Karpas-422 (cell line): ENCODE results near the gene KERA. TPM values are rescaled to one million over a fixed set of nuclear protein-coding genes. Genes with fewer than 3 reads are reported as not detected.

ENCODE experiments used
- DNase-seq: peaks from one replicate; pipeline ENCODE4 v3.0.0-alpha.2; 2015
- H2AFZ ChIP-seq: fragments of 200-600 bp; sonication (generic); 2 replicates; pipeline ENCODE4 v1.6.1; 2014; ENCODE audit warnings: antibody characterized with exemption, low read length, mixed read lengths
- H3K27ac ChIP-seq: fragments of 200-600 bp; sonication (generic); 2 replicates; pipeline ENCODE4 v1.5.1; 2014; ENCODE audit warnings: mild to moderate bottlenecking, low read length, moderate library complexity
- H3K27me3 ChIP-seq: fragments of 200-600 bp; sonication (generic); 2 replicates; pipeline ENCODE4 v1.6.1; 2014; ENCODE audit warnings: low read length, mixed read lengths
- H3K36me3 ChIP-seq: fragments of 200-600 bp; sonication (generic); 2 replicates; pipeline ENCODE4 v1.6.1; 2014; ENCODE audit warnings: low read length, mixed read lengths; ENCODE audit not compliant: insufficient read depth
- H3K4me1 ChIP-seq: fragments of 200-600 bp; sonication (generic); 2 replicates; pipeline ENCODE4 v1.6.1; 2014; ENCODE audit warnings: mild to moderate bottlenecking, low read length, mixed read lengths
- H3K4me2 ChIP-seq: fragments of 200-600 bp; sonication (generic); 2 replicates; pipeline ENCODE4 v1.6.1; 2014; ENCODE audit warnings: low read length, low read depth, mild to moderate bottlenecking; ENCODE audit not compliant: poor library complexity, severe bottlenecking
- H3K4me3 ChIP-seq: fragments of 200-600 bp; sonication (generic); 2 replicates; pipeline ENCODE4 v1.5.1; 2014; ENCODE audit warnings: mild to moderate bottlenecking, antibody characterized with exemption, low read length, mixed read lengths
- H3K79me2 ChIP-seq: fragments of 200-600 bp; sonication (generic); 2 replicates; pipeline ENCODE4 v1.6.1; 2014; ENCODE audit warnings: mild to moderate bottlenecking, low read length, mixed read lengths
- H3K9ac ChIP-seq: fragments of 200-600 bp; sonication (generic); 2 replicates; pipeline ENCODE4 v1.6.0; 2014; ENCODE audit warnings: low read length
- H3K9me2 ChIP-seq: fragments of 200-600 bp; sonication (generic), shearing (Covaris generic); replicated peaks from 2 replicates; pipeline ENCODE4 v1.6.0; 2014; ENCODE audit warnings: mild to moderate bottlenecking, low read length, moderate library complexity; ENCODE audit not compliant: insufficient read depth
- H3K9me3 ChIP-seq: fragments of 300-700, 200-600 bp; sonication (generic); 2 replicates; pipeline ENCODE4 v1.6.1; 2014; ENCODE audit warnings: low read length, mixed read lengths
- H4K20me1 ChIP-seq: fragments of 200-600 bp; sonication (generic); 2 replicates; pipeline ENCODE4 v1.6.1; 2014; ENCODE audit warnings: mild to moderate bottlenecking, antibody characterized with exemption, low read length, low read depth; ENCODE audit not compliant: insufficient read depth
- total RNA-seq: library from RNA; depleted of rRNA; stranded (reverse); fragments of >200 nt; shearing (Covaris generic); gene quantifications from 2 replicates; pipeline ENCODE4 v1.2.3, GENCODE V29; 2014; ENCODE audit warnings: low replicate concordance

KERA gene
- total RNA-seq, 1 experiment from 2014 or later: not detected

GRCh38 chr12:91052026-91052425 is 5.8 kb downstream of the KERA start:
- DNase-seq: no peak
- Histone ChIP-seq H3K36me3 (no peaks in the 10 kb centered on the region), H2AFZ (no peak overlapping the region), H3K9me3 (no peaks in the 10 kb centered on the region), H3K9ac (no peak overlapping the region), H3K27ac (no peak overlapping the region), H3K4me1 (no peaks in the 10 kb centered on the region), H3K4me2 (no peak overlapping the region), H3K79me2 (no peaks in the 10 kb centered on the region), H3K27me3 (no peaks in the 10 kb centered on the region), H3K9me2 (no peaks in the 10 kb centered on the region), H3K4me3 (no peak overlapping the region), H4K20me1 (no peaks in the 10 kb centered on the region)

DNA sequence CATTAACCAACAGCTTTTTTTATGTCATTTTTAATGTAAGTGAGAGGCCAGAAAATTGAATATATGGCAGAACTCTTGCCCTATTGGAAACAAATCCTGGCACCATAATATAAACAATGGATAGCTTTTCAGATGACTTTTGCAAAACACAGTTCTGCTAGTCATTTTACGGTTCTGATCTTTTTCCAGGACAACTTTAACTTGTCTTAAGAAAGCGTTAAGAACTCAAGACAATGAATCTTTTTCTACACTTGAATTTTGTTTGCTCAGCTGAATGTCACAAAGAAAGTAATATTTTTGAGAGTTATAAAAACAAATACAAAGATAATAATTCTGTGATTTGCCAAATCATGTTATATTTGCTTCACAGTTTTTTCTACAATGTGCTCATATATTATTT is 13.2 kb downstream of the KERA start:
- H3K4me1 ChIP-seq: no peaks in the 10 kb centered on the region
- no peaks in the 10 kb centered on the region for H3K9me2 ChIP-seq
- H3K27ac ChIP-seq: no peak overlapping the region

GRCh38 chr12:91043408-91043807 is 14.4 kb downstream of the KERA start:
- DNase-seq: no peak
- Histone ChIP-seq H3K27ac (no peak overlapping the region), H2AFZ (no peak overlapping the region), H4K20me1 (no peaks in the 10 kb centered on the region), H3K9me2 (no peaks in the 10 kb centered on the region), H3K9ac (no peak overlapping the region), H3K27me3 (no peaks in the 10 kb centered on the region), H3K36me3 (no peaks in the 10 kb centered on the region), H3K4me1 (no peaks in the 10 kb centered on the region), H3K79me2 (no peaks in the 10 kb centered on the region), H3K9me3 (no peaks in the 10 kb centered on the region), H3K4me3 (no peak overlapping the region), H3K4me2 (no peak overlapping the region)

More for the DNA sequence above, 13.2 kb downstream of the KERA start:
- Histone ChIP-seq H3K79me2 (no peaks in the 10 kb centered on the region), H3K9me3 (no peaks in the 10 kb centered on the region), H3K27me3 (no peaks in the 10 kb centered on the region), H3K4me3 (no peak overlapping the region), H3K36me3 (no peaks in the 10 kb centered on the region), H3K4me2 (no peak overlapping the region), H3K9ac (no peak overlapping the region), H2AFZ (no peak overlapping the region), H4K20me1 (no peaks in the 10 kb centered on the region)
- DNase-seq: no peak

DNA sequence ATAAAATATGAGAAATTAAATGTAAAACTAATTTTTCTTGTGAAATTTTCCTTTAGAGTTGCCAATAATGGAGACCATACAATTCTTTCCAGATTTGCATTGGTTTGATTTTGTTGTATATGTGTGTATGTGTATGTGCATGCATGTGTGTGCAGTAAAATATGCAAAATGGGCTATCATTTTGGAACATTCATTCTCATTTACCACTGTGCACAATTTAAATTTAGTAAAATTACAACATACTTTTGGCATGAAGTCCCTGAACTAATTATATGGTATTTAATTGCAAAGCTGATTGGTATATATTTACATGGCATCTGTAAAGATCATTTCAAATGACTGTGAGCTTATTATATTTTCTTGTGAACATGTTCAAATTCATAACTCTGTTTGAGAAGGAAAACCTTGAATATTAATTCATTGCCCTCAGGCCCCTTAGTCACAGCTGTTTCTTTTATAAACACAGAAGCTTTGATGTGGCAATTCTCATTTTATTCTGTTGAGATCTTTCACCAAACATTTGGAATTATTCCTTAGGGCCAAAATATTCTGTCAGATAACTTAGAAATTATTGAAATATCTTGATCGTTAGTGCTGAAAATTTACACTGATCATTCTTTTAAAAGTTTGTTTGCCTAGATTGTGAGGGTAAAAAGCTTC is 17.6 kb downstream of the KERA start:
- Histone ChIP-seq H4K20me1 (no peaks in the 10 kb centered on the region), H3K4me1 (no peaks in the 10 kb centered on the region), H3K4me3 (no peak overlapping the region), H3K36me3 (no peaks in the 10 kb centered on the region), H3K9me3 (no peaks in the 10 kb centered on the region), H3K9ac (no peak overlapping the region), H2AFZ (no peak overlapping the region), H3K27ac (no peak overlapping the region), H3K79me2 (no peaks in the 10 kb centered on the region), H3K9me2 (no peaks in the 10 kb centered on the region), H3K4me2 (no peak overlapping the region), H3K27me3 (no peaks in the 10 kb centered on the region)
- no peak for DNase-seq

DNA sequence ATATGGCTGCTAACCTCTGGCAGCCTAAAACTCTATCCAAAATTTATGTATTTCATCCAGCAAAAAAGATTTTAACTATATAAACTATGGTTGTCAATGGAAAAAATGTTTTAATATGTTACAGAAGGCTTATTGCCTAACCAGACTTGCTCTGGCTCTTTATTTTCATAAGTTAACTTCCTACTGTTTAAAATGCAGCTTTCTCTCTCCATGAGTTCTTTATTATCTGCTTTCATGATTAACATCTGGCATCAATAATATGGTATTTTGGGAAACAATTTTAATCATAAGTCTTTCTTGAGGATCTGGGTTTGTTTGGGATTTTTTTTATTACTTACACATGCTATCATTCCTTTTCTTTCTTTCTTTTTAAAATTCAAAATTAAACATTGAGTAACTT is 20.5 kb downstream of the KERA start:
- Histone ChIP-seq H3K9me2 (no peaks in the 10 kb centered on the region), H3K9me3 (no peaks in the 10 kb centered on the region), H3K4me3 (no peak overlapping the region), H3K4me1 (no peaks in the 10 kb centered on the region), H4K20me1 (no peaks in the 10 kb centered on the region), H3K79me2 (no peaks in the 10 kb centered on the region), H3K27me3 (no peaks in the 10 kb centered on the region; the same call in 1 of the 2 replicates), H3K9ac (no peak overlapping the region), H2AFZ (no peak overlapping the region), H3K27ac (no peak overlapping the region), H3K4me2 (no peak overlapping the region), H3K36me3 (no peaks in the 10 kb centered on the region)
- no peak for DNase-seq

- Histone ChIP-seq H3K9ac (no peak overlapping the region), H3K4me1 (no peaks in the 10 kb centered on the region), H3K36me3 (no peaks in the 10 kb centered on the region), H4K20me1 (no peaks in the 10 kb centered on the region), H3K79me2 (no peaks in the 10 kb centered on the region), H3K4me2 (no peak overlapping the region), H3K9me3 (no peaks in the 10 kb centered on the region), H3K27ac (no peak overlapping the region), H3K27me3 (no peaks in the 10 kb centered on the region; the same call in 1 of the 2 replicates), H2AFZ (no peak overlapping the region), H3K4me3 (no peak overlapping the region), H3K9me2 (no peaks in the 10 kb centered on the region)
- no peak for DNase-seq
These were observed 24.6 kb downstream of the KERA start for GRCh38 chr12:91033251-91033650.

DNA sequence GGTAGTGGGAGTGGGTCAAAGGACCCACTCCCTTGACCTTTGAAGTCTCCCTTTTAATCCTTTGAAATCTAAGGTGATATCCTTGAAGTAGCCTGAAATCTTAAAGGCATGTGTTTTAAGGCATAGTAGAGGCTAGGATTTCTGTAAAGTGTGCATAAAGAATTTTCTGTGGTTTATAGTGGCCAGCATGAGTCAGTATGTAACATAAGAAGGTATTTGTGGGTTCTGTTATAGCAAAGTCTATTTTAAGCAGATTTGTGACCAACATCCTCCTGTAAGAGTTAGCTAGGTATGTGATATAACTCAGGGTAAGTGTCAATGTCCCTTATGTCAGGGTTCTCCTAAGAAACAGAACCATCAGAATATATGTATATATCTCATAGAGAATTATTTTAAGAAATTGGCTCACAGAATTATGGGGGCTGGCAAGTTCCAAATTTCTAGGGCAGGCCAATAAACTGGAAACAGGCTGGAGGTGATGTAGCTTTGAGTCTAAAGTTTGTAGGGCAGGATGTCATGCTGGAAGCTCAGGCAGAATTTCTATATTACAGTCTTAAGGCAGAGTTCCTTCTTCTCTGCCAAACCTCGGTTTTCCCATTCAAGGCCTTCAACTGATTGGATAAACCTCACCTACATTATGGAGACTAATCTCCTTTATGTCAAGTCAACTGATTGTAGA is 34.4 kb downstream of the KERA start:
- no peaks in the 10 kb centered on the region for H3K36me3 ChIP-seq
- no peaks in the 10 kb centered on the region for H3K9me2 ChIP-seq
- H3K9me3 ChIP-seq: no peaks in the 10 kb centered on the region
- H3K9ac ChIP-seq: no peak overlapping the region
- no peaks in the 10 kb centered on the region for H3K4me1 ChIP-seq
- no peak overlapping the region for H2AFZ ChIP-seq
- H3K79me2 ChIP-seq: no peaks in the 10 kb centered on the region
- no peak overlapping the region for H3K4me3 ChIP-seq
- DNase-seq: no peak
- H4K20me1 ChIP-seq: no peaks in the 10 kb centered on the region
- H3K27me3 ChIP-seq: no peaks in the 10 kb centered on the region
- no peak overlapping the region for H3K4me2 ChIP-seq
- no peak overlapping the region for H3K27ac ChIP-seq

- DNase-seq: no peak
- Histone ChIP-seq H3K9ac (no peak overlapping the region), H3K4me2 (no peak overlapping the region), H3K36me3 (no peaks in the 10 kb centered on the region), H3K4me3 (no peak overlapping the region), H2AFZ (no peak overlapping the region), H3K4me1 (no peaks in the 10 kb centered on the region), H3K27ac (no peak overlapping the region), H4K20me1 (no peaks in the 10 kb centered on the region), H3K9me2 (no peaks in the 10 kb centered on the region), H3K27me3 (no peaks in the 10 kb centered on the region), H3K79me2 (no peaks in the 10 kb centered on the region), H3K9me3 (no peaks in the 10 kb centered on the region)
These were observed 36.7 kb downstream of the KERA start for GRCh38 chr12:91021076-91021475.
